HPDE6-E6E7 (cell line): Measurements from ENCODE around the gene TAF8.

Experiments
- DNase-seq: peaks from one replicate; pipeline ENCODE4 v3.0.0; 2011; ENCODE audit warnings: missing footprints; ENCODE audit errors: extremely low spot score

TAF8 gene

GRCh38 chr6:42099340-42100028 lies 49.2 kb downstream of the TAF8 start:
- peak; percentile 87 for DNase-seq

GRCh38 chr6:42100029-42100901 lies 49.9 kb downstream of the TAF8 start:
- DNase-seq = no peak

DNA sequence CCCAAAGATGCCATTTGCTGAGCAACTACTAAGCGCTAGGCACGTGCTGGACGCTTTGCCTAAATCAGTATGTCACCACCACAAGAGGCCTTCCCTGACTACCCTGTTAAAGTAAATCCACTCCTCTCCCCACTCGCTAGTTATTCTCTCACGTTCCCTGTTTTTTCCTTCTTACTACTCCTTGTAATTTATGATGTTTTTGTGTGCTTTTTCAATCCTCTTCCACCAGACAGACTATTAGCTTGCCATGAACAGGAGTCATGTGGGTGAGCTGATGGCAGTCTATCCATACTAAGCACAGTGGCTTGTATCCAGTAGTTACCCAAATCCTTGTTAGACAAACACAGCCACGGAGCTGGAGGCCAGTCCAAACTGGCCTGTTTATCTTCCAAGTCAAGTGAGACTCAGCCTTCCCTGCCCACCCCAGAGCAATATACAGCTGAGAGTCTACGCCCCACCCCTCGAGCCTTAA lies 50.9 kb downstream of the TAF8 start:
- peak; percentile 29 for DNase-seq

DNA sequence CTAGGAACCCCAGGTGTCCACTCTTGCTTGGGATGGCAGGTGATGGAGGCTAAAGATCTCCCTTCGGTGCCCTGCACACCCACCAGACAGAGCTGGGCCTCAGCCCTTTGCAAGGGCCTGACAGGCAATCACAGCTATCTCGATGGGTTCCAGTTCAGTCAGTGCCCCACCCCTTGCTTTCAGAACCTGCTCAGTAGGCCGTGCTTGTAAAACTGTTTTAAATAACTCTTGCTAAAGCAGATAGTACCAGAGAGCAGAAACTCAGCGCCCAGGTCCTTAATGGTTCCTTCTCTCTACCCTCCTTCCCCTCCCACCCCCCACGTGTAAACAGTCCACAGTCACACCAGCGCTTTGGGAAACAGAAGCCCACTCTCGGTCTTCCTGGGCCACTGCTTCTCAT lies 52.9 kb downstream of the TAF8 start:
- DNase-seq = no peak

- no peak for DNase-seq
Observed at GRCh38 chr6:42103753-42104094, 53.4 kb downstream of the TAF8 start.

GRCh38 chr6:42104095-42104803 lies 53.9 kb downstream of the TAF8 start:
- DNase-seq = no peak

- no peak for DNase-seq
Observed at GRCh38 chr6:42104804-42105125, 54.4 kb downstream of the TAF8 start.

DNA sequence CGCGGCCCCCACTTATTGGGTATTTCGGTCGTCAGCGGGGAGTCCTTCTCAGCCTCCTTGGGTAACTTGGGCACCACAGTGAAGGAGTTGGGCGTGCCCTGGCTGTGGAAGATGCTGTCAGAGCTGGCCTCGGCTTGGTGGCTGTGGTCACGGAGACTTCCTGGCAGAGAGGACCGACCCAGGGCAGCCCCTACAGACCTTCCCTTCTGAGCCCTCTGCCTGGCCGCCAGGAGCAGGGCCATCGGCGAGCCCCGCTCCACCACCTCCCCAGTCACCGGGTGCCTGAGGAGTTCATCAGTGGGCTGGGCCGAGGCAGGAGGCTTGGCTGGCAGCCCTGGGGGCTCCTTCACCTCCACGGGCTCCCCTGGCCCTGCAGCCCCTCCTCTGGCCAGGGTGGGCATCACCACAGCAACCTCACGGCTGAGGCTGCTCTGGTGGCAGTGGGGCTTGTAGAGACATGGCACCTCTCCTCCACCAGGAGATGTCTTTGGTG lies 54.9 kb downstream of the TAF8 start:
- DNase-seq = no peak

DNA sequence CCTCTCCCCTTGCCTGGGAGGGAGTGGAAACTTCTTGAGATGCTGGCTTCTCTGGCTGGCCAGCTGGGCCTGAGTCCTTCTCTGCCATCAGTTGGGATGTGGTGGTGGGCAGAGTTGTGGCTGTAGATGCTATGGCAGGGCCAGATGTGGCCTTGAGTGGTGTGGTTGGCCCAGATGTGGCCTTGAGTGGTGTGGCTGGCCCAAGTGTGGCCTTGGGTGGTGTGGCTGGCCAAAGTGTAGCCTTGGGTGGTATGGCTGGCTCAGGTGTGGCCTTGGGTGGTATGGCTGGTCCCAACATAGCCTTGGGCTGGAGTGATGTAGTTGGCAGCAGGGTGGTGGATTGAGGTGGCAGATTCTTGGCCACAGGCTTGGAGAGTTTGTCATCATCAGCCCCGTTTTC lies 55.4 kb downstream of the TAF8 start:
- no peak for DNase-seq

DNA sequence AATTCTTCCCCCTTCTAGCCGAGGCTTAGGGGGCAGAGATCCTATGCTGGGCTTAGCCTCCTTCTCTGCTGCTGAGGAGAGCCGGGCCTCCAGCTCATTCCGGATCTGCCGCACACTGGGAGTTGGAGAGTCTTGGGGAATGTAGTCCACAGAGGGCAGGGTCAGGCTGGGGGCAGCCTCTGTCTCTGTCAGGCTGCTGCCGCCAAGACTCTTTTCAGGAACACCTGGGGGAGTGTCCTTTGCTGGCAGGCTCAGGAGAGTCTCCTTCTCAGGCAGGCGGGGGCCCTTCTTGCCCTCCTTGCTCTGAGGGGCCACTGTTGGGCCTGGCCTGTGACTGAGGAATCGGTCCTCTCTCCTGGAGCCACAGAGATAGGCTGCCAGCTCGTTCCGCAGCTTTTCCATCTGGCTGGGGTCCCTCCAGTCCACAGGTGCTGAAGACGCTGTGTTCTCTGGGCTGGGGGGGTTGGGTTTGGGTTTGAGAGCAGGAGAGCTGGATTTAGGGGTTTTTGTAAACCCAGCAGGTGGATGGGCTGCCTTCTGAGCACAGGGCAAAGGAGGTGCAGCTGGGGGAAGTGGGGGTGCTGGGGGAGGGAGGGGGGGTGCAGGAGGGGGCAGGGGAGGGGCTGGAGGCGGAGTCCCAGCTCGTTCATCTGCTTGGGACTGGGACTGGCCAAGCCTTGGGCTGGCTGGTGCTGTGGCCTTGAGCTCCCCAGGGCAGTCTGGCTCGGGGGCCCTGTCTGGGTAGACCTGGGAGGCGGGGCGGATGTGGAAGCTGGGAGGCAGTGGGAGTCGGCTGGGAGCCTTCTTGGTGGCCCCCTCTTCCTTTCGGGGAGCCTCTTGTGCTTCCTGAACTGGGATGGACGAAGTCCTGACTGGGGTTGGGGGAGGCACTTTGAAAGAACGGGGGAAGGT lies 56.0 kb downstream of the TAF8 start:
- no peak for DNase-seq

DNA sequence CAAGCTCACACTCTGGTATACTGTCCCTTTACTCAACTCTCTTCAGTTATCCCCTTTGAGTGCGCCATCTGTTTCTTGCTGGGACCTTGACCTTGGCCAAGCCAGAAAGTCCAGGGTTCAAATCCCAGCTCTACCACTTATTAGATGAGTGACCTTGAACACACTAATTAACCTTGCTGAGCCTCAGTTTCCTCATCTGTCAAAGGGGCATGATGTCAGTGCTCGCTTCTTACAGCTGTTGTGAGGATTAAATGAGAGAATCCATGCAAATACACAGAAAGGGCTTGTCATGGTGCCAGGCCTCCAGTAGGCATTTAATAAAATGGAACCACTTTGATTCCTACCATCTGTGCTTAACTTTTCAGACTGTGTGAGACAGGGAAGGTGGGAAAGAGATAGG lies 57.7 kb downstream of the TAF8 start:
- DNase-seq = no peak

DNA sequence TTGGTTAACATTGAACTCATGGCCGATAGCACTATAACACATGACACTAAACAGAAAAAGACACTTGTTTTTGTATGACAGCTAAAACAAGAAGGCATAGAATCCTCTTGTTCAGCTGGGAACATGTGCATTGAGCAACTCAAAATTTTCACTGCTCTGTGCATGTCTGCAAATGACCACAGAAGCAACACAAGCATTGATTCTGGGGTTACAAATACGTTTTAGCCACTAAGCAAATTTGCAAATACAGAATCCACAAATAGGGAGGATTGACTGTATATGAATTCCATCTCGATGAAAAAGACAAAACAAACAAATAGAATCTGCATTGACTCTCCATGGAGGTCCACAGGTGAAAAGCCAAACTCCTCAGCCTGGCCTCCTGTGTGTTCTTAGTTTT lies 60.4 kb downstream of the TAF8 start:
- DNase-seq = no peak

- DNase-seq = no peak
Observed at GRCh38 chr6:42112351-42112750, 62.0 kb downstream of the TAF8 start.

GRCh38 chr6:42113936-42114636 lies 63.8 kb downstream of the TAF8 start:
- peak; percentile 51 for DNase-seq

DNA sequence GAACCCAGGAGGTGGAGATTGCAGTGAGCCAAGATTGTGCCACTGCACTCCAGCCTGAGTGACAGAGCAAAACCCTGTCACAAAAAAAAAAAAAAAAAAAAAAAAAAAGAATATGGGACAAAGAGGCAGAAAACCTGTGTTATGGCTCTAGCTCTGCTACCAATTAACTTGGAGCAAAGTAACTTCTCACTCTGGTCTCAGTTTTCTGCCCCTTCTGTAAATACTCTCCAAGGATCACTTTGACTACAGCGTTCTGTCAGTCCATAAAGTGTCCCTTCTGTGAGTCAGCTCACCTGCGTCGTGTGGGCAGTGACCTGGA lies 67.5 kb downstream of the TAF8 start:
- no peak for DNase-seq

GRCh38 chr6:42118162-42119001 lies 68.1 kb downstream of the TAF8 start:
- DNase-seq = peak; percentile 67

- DNase-seq = no peak
Observed at GRCh38 chr6:42120895-42121865, 70.9 kb downstream of the TAF8 start.

- DNase-seq = no peak
Observed at GRCh38 chr6:42123379-42124103, 73.2 kb downstream of the TAF8 start.
